SK-N-SH (cell line): ENCODE measurements around the gene CDK14.

ENCODE experiments used
- CTCF ChIP-seq: fragments of 200-600 bp; sonication (generic); IDR thresholded peaks from 2 replicates; pipeline ENCODE4 v1.6.1; 2017; ENCODE audit warnings: antibody characterized with exemption, mild to moderate bottlenecking, moderate library complexity
- ELF1 ChIP-seq: IDR thresholded peaks from 2 replicates; pipeline ENCODE4 v1.4.0; 2012
- EP300 ChIP-seq, 2 experiments: IDR thresholded peaks; 2 replicates each; pipeline versions ENCODE4 v1.4.0 to v1.6.1; 2012; ENCODE audit warnings: borderline replicate concordance in 1 of 2, low read depth in 1 of 2, low read length in 1 of 2
- EZH2phosphoT487 ChIP-seq: fragments of 200-600 bp; sonication (generic); IDR thresholded peaks from 2 replicates; pipeline ENCODE4 v1.6.1; 2017; ENCODE audit warnings: low read depth, mixed run types, mild to moderate bottlenecking, antibody characterized with exemption, moderate library complexity, borderline replicate concordance
- MAX ChIP-seq: IDR thresholded peaks from 2 replicates; pipeline ENCODE4 v1.4.0; 2012; ENCODE audit warnings: low read depth
- PBX3 ChIP-seq: IDR thresholded peaks from 2 replicates; pipeline ENCODE4; 2012
- POLR2AphosphoS5 ChIP-seq: IDR thresholded peaks from 2 replicates; pipeline ENCODE4 v1.6.1; 2012; ENCODE audit warnings: low read depth, low read length
- RCOR1 ChIP-seq: fragments of 150-350 bp; IDR thresholded peaks from 2 replicates; pipeline ENCODE4 v1.6.1; 2017; ENCODE audit warnings: antibody characterized with exemption, low read length
- REST ChIP-seq: IDR thresholded peaks from 2 replicates; pipeline ENCODE4 v1.6.1; 2012; ENCODE audit warnings: mild to moderate bottlenecking, low read depth, low read length, moderate library complexity
- YY1 ChIP-seq: IDR thresholded peaks from 2 replicates; pipeline ENCODE4 v1.4.0; 2012; ENCODE audit warnings: low read depth, mild to moderate bottlenecking
- ZBTB33 ChIP-seq: IDR thresholded peaks from 2 replicates; pipeline ENCODE4 v1.4.0; 2012; ENCODE audit warnings: low read depth, borderline replicate concordance

GRCh38 chr7:90756366-90756765 lies 160.2 kb downstream of the CDK14 start:
- TF ChIP-seq PBX3: no peak
- no peak for TF ChIP-seq REST
- TF ChIP-seq ZBTB33: no peak
- TF ChIP-seq RCOR1: no peak
- no peak for TF ChIP-seq EP300 (IDR thresholded peaks at IDR 0.05; ENCODE audit: borderline replicate concordance in 1 of 2, low read depth in 1 of 2, low read length in 1 of 2)
- TF ChIP-seq CTCF: no peak
- no peak for TF ChIP-seq POLR2AphosphoS5
- no peak for TF ChIP-seq EZH2phosphoT487
- no peak for TF ChIP-seq YY1
- TF ChIP-seq ELF1: no peak
- no peak for TF ChIP-seq MAX
